Stimulated activated naive CD8-positive, alpha-beta T cell treated with anti-CD3 and anti-CD28 coated beads, Interleukin-15, Interleukin-2, amounts not matched to agents 100 U/mL and 50 U/mL, for 24 hours (primary cell): ENCODE measurements around the gene HGFAC.
"Not testable (repeated sequence)": the region's sequence is repeated elsewhere in the genome, so short reads cannot be mapped to it uniquely, and the experiment has no call there.

Experiments used
- ATAC-seq: fragments of 150-1000 bp; cut with Tn5 transposase; one replicate; pipeline ENCODE4 v1.10.0; 2021
- DNase-seq: peaks from one replicate; pipeline ENCODE4 v3.0.0; 2021

Gene HGFAC

DNA sequence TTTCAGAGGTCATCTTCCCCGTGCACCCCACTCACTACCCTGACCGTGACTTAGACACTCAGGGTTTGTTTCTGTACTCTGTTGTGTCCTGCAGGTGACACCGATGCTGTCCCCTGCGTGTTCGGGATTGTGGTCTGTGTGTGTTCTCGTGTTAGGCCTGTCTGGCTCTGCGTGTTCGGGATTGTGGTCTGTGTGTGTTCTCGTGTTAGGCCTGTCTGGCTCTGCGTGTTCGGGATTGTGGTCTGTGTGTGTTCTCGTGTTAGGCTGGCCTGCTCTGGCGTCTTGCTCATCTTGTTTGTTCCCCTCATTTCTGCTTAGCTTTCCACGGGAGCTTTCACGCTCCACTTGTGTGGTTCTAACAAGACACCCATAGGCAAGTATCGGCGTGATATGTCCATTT is 30.6 kb upstream of the HGFAC start:
- ATAC-seq, DNase-seq: not testable (repeated sequence)

DNA sequence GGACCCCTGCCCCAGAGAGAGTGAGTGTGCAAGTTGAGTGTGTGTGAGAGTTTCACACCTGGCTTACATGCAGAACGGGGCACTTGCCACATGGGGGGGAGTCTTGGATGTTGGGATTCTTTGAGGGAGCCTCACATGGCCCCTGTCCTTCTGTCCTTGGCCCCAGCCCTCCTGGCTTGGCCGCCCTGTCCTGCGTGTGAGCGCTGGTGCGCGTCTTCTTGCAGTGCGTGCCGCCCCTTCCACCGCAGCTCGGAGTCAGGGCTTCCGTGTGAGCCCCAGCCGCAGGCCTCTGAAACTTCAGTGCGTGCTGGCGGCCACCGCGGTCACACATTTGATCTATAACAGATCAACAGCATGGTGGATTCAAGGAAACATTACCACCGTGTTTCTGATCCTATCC is 30.1 kb upstream of the HGFAC start:
- DNase-seq (no peak), ATAC-seq (no peak)

- no peak for ATAC-seq
- no peak for DNase-seq
These were observed 29.3 kb upstream of the HGFAC start for GRCh38 chr4:3412257-3413020.

DNA sequence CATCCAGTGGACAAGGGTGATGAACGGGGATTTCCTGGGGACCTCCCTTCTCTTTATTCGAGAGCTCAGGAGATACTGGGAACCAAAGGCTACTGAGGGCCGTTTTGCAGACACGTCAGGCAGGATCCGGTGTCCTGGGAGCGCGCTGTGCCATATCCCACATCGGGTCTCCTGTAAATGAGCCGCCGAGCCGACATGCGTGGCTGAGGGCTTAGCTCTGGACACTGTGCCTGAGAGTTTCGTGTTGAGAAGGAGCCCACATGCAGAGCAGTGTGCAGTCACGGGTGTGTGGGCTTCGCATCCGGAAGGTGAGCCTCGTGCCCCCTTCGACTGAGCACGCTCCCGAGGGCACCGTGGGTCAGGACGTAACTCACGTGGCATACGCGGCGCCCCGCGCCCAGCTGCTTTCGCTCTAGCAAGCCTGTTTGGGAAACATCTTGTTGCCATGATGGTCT is 28.5 kb upstream of the HGFAC start:
- ATAC-seq (no peak), DNase-seq (no peak)

DNA sequence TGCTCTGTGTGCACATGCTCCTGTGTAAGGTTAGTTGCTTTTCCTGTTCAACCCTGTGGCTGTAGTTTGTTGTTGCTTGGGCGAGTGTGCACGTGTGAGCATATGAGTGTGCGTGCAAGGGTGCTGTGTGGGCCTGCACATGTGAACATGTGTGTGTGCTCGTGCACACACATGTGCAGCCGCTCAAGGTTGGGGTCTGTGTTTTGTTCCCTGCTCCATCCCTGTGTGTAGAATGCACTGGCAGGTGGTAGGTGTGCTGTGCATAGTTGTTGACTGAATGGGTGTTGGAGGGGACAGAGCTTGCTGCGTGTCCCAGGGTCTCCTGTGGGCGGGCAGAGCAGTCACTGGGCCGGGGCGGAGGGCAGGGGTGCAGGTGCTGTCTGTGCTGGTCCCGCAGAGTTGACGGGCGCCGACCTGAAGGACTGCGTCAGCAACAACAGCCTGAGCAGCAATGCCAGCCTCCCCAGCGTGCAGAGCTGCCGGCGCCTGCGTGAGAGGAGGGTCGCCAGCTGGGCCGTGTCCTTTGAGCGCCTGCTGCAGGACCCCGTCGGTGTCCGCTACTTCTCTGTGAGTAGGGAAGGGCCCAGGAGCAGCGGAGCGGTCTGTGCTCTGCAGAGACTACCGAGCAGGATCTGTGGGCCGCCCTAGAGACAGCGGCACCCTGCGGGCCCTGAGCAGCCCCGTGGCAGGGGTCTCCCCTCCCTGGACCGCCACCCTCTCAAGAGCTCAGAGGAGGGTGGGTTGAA is 27.9 kb upstream of the HGFAC start:
- ATAC-seq, result no peak
- no peak for DNase-seq

- DNase-seq (no peak), ATAC-seq (no peak)
These were observed 27.1 kb upstream of the HGFAC start for GRCh38 chr4:3414421-3415279.

- ATAC-seq (no peak), DNase-seq (no peak)
These were observed 26.2 kb upstream of the HGFAC start for GRCh38 chr4:3415471-3416141.

DNA sequence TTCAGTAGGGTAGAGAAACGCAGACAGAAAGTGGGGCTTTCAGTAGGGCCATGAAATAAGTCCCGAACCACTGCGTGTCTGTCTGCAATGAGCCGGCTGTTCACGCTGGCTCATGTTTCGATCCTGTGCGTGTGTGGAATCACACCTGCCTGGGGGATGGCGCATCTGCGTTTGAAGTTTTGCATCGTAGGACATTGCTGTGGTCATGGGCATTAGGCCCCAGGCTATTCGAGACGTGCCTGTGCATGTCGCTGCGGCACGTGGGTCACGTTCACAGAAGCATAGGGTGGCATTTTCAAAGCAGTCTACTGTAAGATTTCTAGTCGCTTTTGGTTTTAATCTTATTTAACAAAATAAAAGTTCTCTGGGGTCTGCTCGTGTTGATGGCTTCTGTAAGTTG is 25.5 kb upstream of the HGFAC start:
- DNase-seq, result no peak
- ATAC-seq, result no peak

GRCh38 chr4:3416821-3417221 is 24.9 kb upstream of the HGFAC start:
- ATAC-seq, result no peak

GRCh38 chr4:3417448-3417847 is 24.3 kb upstream of the HGFAC start:
- DNase-seq, result no peak
- ATAC-seq, result no peak

More at GRCh38 chr4:3416821-3417221, 24.9 kb upstream of the HGFAC start:
- DNase-seq, result no peak

DNA sequence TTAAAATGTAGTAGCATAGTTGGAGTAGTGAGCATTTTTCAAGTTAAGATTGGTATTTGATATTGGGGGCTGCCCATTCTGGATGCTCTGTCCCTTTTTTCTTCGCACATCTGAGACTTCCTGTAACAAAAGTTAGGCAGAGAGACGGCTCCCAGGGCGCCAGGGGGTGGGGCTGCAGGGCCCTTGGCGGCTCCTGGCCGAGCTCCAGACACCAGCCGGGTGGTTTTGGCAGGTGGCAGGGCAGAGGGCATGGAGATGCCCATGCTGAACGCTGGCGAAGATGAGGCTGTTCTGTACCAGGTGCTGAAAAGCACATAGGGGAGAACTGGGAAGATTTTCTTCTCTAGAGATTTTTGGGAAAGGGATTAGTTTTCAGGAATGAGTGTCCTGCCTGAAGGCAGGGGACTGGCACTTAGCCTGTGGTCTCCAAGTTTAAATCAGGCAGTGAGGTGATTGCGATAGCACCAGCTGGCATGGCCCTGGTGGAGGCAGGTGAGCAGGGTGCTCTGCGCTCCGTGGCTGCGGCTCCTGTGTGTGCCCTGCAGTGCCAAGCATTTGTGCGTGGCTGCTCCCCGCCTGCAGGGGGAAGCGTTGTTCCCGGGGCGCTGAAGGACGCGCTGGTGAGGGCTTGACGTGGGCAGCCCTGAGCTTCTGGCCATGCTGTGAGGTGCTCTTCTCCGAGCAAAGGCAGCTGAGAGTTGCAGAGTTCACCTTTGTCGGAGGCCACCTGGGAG is 23.6 kb upstream of the HGFAC start:
- no peak for DNase-seq
- no peak for ATAC-seq

GRCh38 chr4:3419836-3420605 is 21.7 kb upstream of the HGFAC start:
- DNase-seq (no peak), ATAC-seq (no peak)

DNA sequence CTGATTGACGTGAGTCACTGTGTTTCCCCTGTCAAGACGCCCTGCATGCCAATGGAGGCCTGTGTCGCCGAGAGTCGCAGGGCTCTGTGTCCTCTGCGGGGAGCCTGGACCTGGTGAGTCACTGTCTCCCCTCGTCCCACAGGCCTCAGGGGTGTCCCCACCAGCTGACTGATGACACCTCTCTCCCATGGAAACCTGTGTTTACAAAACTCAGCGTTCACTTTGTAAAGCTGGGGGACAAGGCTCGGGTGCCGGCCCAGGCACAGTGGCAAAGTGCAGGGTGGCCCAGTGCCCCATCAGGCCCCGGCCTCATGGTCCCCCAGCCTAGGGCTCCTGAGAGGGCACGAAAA is 21.2 kb upstream of the HGFAC start:
- ATAC-seq, result peak; percentile 21
- DNase-seq, result no peak

DNA sequence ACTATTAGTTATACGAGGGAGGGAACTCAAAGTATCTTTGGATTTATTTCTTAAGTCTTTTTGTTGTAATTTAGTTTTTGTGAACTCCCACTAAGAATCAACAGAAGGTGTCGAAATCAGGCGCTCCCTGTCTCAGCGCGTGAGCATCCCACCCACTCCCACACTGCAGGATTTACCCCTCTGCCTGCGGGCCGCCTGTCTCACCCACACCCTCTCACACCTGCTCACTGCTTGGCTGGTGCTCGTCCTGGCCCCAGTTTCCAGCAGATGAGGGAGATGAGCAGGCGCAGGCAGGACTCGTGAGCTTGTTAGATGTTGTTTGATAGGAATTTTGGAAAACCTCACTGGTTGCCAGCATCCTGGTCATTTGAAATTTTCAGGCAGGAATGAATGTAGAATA is 20.8 kb upstream of the HGFAC start:
- no peak for DNase-seq
- no peak for ATAC-seq

DNA sequence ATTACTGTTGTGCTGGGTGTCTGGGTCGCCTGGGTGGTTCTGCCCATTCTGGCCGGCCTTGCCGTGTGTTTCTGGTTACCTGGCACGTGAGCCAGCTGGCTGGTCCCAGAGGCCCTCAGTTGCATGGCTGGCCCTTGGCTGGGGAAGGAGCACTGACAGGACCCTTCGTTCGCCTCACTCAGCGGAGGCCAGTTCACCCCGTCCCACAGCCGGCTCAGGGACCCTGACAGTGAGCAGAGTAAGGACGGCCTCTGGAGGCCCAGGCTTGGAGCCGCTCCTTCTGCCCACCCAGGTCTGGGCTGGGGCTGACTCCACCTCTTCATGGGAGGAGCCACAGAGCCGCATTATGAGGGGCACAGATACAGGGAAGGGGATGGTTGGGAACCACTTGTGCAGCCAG is 20.3 kb upstream of the HGFAC start:
- ATAC-seq (no peak), DNase-seq (no peak)

GRCh38 chr4:3422241-3422801 is 19.4 kb upstream of the HGFAC start:
- no peak for ATAC-seq
- DNase-seq, result no peak

DNA sequence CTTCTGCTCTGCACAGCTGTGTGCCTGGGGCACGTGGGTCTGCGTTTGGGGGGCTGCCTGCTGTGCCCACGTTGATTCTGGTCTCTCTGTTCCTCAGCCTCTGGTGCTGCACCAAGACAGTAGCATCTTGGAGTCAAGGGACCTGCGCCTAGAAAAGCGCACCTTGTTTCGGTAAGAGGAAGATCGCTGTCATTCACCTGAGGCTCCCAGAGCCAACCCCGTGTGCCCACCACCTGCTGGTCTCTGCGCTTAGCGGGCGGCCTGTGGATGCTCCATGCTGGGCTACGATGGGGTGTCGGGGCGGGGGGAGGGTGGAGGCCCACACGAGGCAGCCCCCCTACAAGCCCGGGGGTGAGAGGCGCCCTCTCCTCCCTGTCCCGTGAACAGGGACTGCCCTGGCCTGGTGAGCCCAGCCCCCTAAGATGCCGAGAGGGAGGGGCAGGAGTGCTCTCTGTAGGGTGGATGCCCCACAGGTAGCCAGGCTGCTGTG is 18.9 kb upstream of the HGFAC start:
- ATAC-seq (no peak), DNase-seq (no peak)

DNA sequence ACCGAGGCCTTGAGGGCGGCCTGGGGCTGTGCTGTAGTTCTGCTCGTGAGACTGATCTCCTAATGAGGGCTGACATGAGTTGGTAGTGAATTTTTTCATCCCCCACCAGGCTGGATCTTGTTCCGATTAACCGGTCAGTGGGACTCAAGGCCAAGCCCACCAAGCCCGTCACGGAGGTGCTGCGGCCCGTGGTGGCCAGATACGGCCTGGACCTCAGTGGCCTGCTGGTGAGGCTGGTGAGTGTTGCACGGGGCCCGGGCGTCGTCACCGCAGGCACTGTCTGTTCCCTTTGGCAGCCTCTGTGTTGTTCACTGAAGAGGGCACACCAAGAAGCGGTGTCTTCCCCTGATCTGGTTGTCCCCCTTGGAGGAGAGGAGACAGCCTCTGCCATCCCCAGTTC is 18.4 kb upstream of the HGFAC start:
- DNase-seq, result no peak
- ATAC-seq, result no peak

GRCh38 chr4:3423952-3424351 is 17.8 kb upstream of the HGFAC start:
- ATAC-seq, result no peak
- DNase-seq, result no peak

GRCh38 chr4:3424522-3425095 is 17.2 kb upstream of the HGFAC start:
- ATAC-seq, result no peak
- DNase-seq, result no peak
